ENCODE data around the gene CHN2. TPM values are rescaled to one million over a fixed set of nuclear protein-coding genes. Genes with fewer than 3 reads are reported as not detected.
A peak's percentile ranks its signal among the peaks of the same experiment; 100 is the strongest.

CHN2 gene
- total RNA-seq, 1 donor = 0.81 TPM

- no peak overlapping the region for H3K4me3 ChIP-seq (ENCODE audit: low read depth, low read length)
- no peak for DNase-seq (ENCODE audit: low read depth)
- TF ChIP-seq CTCF (IDR thresholded peaks at IDR 0.05; ENCODE audit: insufficient read depth, low read length) = no peak
Observed at GRCh38 chr7:29193316-29194205, 1.0 kb upstream of the CHN2 start.

DNA sequence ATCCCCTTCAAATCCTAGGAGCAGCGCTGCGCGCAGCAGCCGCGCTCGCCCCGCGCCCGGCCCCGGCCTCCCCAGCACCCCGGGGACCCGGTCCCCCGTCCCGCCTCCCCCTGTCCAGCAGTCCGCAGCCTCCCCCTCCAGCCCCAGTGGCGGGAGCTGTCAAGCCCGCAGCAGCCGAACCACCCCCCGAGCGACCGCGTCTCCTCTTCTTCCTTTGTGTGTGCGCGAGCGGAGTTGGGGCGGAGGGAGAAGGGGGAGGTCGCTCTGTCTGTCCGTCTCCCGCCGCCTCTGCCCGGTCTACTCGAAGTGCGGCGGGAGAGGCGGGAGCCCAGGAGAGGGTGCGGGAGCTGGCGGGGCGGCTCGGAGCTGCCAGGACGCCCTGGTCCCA lies 375 bp upstream of the CHN2 start:
- H3K4me3 ChIP-seq (ENCODE audit: low read depth, low read length) = peak overlapping the region; percentile 70
- DNase-seq (ENCODE audit: low read depth) = no peak
- TF ChIP-seq CTCF (IDR thresholded peaks at IDR 0.05; ENCODE audit: insufficient read depth, low read length) = no peak

- DNase-seq (ENCODE audit: low read depth) = no peak
- TF ChIP-seq CTCF (IDR thresholded peaks at IDR 0.05; ENCODE audit: insufficient read depth, low read length) = no peak
- H3K4me3 ChIP-seq (ENCODE audit: low read depth, low read length) = no peak overlapping the region
Observed at GRCh38 chr7:29196191-29196590, 1.6 kb downstream of the CHN2 start.

DNA sequence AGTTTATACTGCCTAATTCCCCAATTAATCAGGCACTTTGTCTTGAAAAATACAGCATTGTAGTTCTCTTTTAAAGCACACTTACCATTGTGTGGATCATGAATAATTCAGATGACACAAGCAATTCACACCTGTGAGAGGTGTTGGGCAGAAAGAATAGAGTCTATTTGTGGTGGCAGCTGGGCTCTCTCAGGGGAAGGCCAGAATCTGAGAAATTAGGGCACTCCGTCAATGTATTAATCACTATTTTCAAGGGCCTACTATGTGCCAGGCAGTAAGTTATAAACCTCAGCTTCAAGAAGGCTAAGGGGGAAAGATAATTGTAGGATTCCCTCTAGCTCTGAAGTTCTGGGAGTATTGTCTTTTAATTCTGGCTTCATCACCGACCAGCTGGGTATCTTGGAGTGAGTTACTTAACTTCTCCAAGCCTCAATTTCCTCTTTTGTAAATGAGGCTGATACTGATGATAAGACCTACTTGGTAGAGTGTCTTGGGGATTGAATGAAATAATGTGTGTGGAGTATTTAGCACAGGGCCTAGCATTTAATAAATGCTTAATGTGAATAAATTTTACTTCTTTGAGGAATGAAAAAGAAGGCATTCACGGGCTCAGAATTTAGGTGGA lies 2.5 kb downstream of the CHN2 start:
- no peak for DNase-seq (ENCODE audit: low read depth)
- no peak overlapping the region for H3K4me3 ChIP-seq (ENCODE audit: low read depth, low read length)
- TF ChIP-seq CTCF (IDR thresholded peaks at IDR 0.05; ENCODE audit: insufficient read depth, low read length) = no peak

DNA sequence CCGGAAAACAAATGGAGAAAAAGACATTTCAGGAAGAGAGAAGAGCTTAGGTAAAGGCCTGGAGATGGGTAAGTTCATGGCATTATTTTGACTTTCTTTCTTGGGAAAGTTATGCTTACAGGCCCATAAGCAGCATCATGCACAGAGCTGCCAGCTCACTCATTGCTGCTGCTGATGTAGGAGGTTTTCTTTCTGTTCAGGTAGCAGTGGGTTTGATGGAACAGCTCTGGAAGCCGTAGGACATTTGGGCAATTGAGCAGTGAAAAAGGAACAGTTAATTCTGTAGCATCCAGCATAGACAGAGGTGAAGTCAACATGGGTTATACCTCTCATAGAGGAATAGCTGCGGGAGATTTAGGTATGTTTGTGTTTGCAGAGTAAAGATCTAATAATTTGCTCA lies 3.3 kb downstream of the CHN2 start:
- no peak for DNase-seq (ENCODE audit: low read depth)
- no peak for TF ChIP-seq CTCF (IDR thresholded peaks at IDR 0.05; ENCODE audit: insufficient read depth, low read length)

GRCh38 chr7:29199776-29200175 lies 5.2 kb downstream of the CHN2 start:
- no peak for TF ChIP-seq CTCF (IDR thresholded peaks at IDR 0.05; ENCODE audit: insufficient read depth, low read length)
- no peak for DNase-seq (ENCODE audit: low read depth)
- no peak overlapping the region for H3K4me3 ChIP-seq (ENCODE audit: low read depth, low read length)

More for the DNA sequence above, 3.3 kb downstream of the CHN2 start:
- no peak overlapping the region for H3K4me3 ChIP-seq (ENCODE audit: low read depth, low read length)
